Liver (tissue), 9 donors: ENCODE measurements around the gene OR6X1. TPM values are rescaled to one million over a fixed set of nuclear protein-coding genes. Genes with fewer than 3 reads are reported as not detected.

Source experiments
- DNase-seq: peaks from one replicate; pipeline ENCODE4 v3.0.0-alpha.2; 2017; ENCODE audit warnings: low spot score
- H3K27ac ChIP-seq, 2 donors: one replicate each; pipeline ENCODE4 v1.7.0; 2013; ENCODE audit warnings: inconsistent platforms in 2 of 2, low read length in 2 of 2, control low read depth in 1 of 2, low read depth in 1 of 2, mild to moderate bottlenecking in 1 of 2
- H3K27me3 ChIP-seq, 4 donors: one replicate each; pipeline versions ENCODE4 v1.6.1 to v1.7.0; 2013; ENCODE audit warnings: low read length in 3 of 4, inconsistent platforms in 1 of 4, mild to moderate bottlenecking in 1 of 4, moderate library complexity in 1 of 4; ENCODE audit not compliant: control insufficient read depth in 4 of 4, insufficient read depth in 4 of 4
- H3K36me3 ChIP-seq, 4 donors: one replicate each; pipeline versions ENCODE4 v1.6.1 to v1.7.0; 2013; ENCODE audit warnings: low read length in 3 of 4, mild to moderate bottlenecking in 3 of 4, low read depth in 1 of 4, moderate library complexity in 1 of 4; ENCODE audit not compliant: control insufficient read depth in 4 of 4, insufficient read depth in 3 of 4
- H3K4me1 ChIP-seq, 4 donors: one replicate each; pipeline versions ENCODE4 v1.6.1 to v1.7.0; 2013; ENCODE audit warnings: low read length in 3 of 4, mild to moderate bottlenecking in 3 of 4, moderate library complexity in 1 of 4; ENCODE audit not compliant: control insufficient read depth in 4 of 4, insufficient read depth in 4 of 4
- H3K4me3 ChIP-seq, 3 donors: one replicate each; pipeline versions ENCODE4 v1.6.1 to v1.7.0; 2013; ENCODE audit warnings: low read length in 3 of 3, control low read depth in 1 of 3, low read depth in 1 of 3, mild to moderate bottlenecking in 1 of 3
- H3K9ac ChIP-seq, 2 donors: one replicate each; pipeline ENCODE4 v1.7.0; 2013; ENCODE audit warnings: low read length in 2 of 2, mild to moderate bottlenecking in 2 of 2, moderate library complexity in 2 of 2, control low read depth in 1 of 2, low read depth in 1 of 2
- H3K9me3 ChIP-seq, 4 donors: one replicate each; pipeline versions ENCODE4 v1.6.1 to v1.7.0; 2013; ENCODE audit warnings: low read length in 3 of 4; ENCODE audit not compliant: control insufficient read depth in 4 of 4
- EGR1 ChIP-seq, 2 donors: IDR thresholded peaks; 2 replicates each; pipeline ENCODE4 v1.6.1; 2016 to 2018; ENCODE audit warnings: antibody characterized with exemption in 2 of 2, low read depth in 2 of 2
- FOXA1 ChIP-seq: IDR thresholded peaks from 2 replicates; pipeline ENCODE4 v1.6.1; 2016; ENCODE audit warnings: antibody characterized with exemption
- GABPA ChIP-seq, 2 donors: IDR thresholded peaks in 1 of 2; conservative IDR thresholded peaks in 1 of 2; 2 replicates each; pipeline ENCODE4 v1.6.1; 2016; ENCODE audit warnings: antibody characterized with exemption in 2 of 2, mild to moderate bottlenecking in 1 of 2, moderate library complexity in 1 of 2
- HNF4G ChIP-seq: IDR thresholded peaks from 2 replicates; pipeline ENCODE4 v1.6.1; 2016; ENCODE audit warnings: antibody characterized with exemption
- JUND ChIP-seq, 2 donors: IDR thresholded peaks; 2 replicates each; pipeline ENCODE4 v1.6.1; 2016; ENCODE audit warnings: antibody characterized with exemption in 2 of 2
- MAX ChIP-seq: IDR thresholded peaks from 2 replicates; pipeline ENCODE4 v1.6.1; 2016; ENCODE audit warnings: antibody characterized with exemption
- NR2F2 ChIP-seq: IDR thresholded peaks from 2 replicates; pipeline ENCODE4 v1.6.1; 2016; ENCODE audit warnings: antibody characterized with exemption
- RXRA ChIP-seq, 2 donors: IDR thresholded peaks; 2 replicates each; pipeline ENCODE4 v1.6.1; 2017 to 2018; ENCODE audit warnings: antibody characterized with exemption in 2 of 2, mild to moderate bottlenecking in 1 of 2
- TAF1 ChIP-seq: conservative IDR thresholded peaks from 2 replicates; pipeline ENCODE4 v1.6.1; 2016; ENCODE audit warnings: antibody characterized with exemption, mild to moderate bottlenecking
- YY1 ChIP-seq: IDR thresholded peaks from 2 replicates; pipeline ENCODE4 v1.6.1; 2016; ENCODE audit warnings: antibody characterized with exemption, mild to moderate bottlenecking
- WGBS: extraction: QIAGEN DNeasy Blood & Tissue Kit; methylation state at CpG from one replicate; pipeline ENCODE4 v1.1.7; 2013; 5-methylcytosine and 5-hydroxymethylcytosine counted together
- polyA plus RNA-seq, 2 donors: library from polyadenylated mRNA; stranded (reverse) in 1 of 2; unstranded in 1 of 2; fragments of 200-250 nt in 1 of 2; fragments of >200 nt in 1 of 2; fragmentation: Nextera tagmentation in 1 of 2; extraction: Ambion mirVana in 1 of 2; gene quantifications; one replicate each; pipeline versions ENCODE4 v1.2.1 to v1.2.3, GENCODE V29; 2013 to 2015
- total RNA-seq, 2 donors: library from RNA; depleted of rRNA; stranded (reverse); fragments of >200 nt; gene quantifications; one replicate each; pipeline ENCODE4 v1.2.3, GENCODE V29; 2014
- TF ChIP-seq, protein P1 (sequence below): IDR thresholded peaks from 2 replicates; pipeline ENCODE4 v1.6.1; 2016; ENCODE audit warnings: antibody characterized with exemption
- TF ChIP-seq, protein P2 (sequence below): IDR thresholded peaks from 2 replicates; pipeline ENCODE4 v1.6.1; 2016; ENCODE audit warnings: antibody characterized with exemption
- TF ChIP-seq, protein P3 (sequence below): IDR thresholded peaks from 2 replicates; pipeline ENCODE4 v1.6.1; 2016; ENCODE audit warnings: antibody characterized with exemption, mild to moderate bottlenecking
- donor health status: healthy.
- donor health status: healthy.
- donor health status: healthy.
- donor health status: healthy.
- donor health status: healthy.

OR6X1 gene
- total and polyA plus RNA-seq, 4 donors = not detected

DNA sequence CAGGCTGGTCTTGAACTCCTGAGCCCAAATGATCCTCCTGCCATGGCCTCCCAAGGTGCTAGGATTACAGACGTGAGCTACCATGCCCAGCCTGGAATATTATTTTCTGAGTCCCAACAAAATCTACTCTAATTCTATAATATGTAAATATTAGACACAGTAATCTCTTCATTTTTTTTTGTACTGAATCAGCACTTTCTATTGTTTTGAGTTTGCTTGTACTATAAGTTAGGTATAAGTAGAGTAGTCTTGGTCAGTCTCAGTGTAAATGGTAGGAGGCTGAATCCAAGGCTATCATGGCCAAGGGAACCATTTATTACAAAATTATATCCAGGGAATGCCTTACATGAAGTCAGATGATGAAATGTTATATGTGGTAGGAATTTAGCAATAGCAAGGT lies 19.6 kb upstream of the OR6X1 start:
- no peaks in the 10 kb centered on the region for H3K4me1 ChIP-seq
- TF ChIP-seq FOXA1 (no peak), NR2F2 (no peak), YY1 (no peak), MAX (no peak), RXRA (IDR thresholded peaks at IDR 0.05) (no peak), TAF1 (no peak), HNF4G (no peak)
- TF ChIP-seq, protein P1, sequence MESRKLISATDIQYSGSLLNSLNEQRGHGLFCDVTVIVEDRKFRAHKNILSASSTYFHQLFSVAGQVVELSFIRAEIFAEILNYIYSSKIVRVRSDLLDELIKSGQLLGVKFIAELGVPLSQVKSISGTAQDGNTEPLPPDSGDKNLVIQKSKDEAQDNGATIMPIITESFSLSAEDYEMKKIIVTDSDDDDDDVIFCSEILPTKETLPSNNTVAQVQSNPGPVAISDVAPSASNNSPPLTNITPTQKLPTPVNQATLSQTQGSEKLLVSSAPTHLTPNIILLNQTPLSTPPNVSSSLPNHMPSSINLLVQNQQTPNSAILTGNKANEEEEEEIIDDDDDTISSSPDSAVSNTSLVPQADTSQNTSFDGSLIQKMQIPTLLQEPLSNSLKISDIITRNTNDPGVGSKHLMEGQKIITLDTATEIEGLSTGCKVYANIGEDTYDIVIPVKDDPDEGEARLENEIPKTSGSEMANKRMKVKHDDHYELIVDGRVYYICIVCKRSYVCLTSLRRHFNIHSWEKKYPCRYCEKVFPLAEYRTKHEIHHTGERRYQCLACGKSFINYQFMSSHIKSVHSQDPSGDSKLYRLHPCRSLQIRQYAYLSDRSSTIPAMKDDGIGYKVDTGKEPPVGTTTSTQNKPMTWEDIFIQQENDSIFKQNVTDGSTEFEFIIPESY = no peak
- no peak overlapping the region for H3K27ac ChIP-seq
- no peak overlapping the region for H3K9ac ChIP-seq
- H3K4me3 ChIP-seq = no peak overlapping the region
- no peak for DNase-seq
- H3K36me3 ChIP-seq = no peaks in the 10 kb centered on the region
- H3K9me3 ChIP-seq = no peaks in the 10 kb centered on the region
- 88% methylated on average over 1 of the region's 1 CpG for WGBS
- peaks cover 0 to 2% (median 0%) of the 10 kb centered on the region in 4 donors for H3K27me3 ChIP-seq

- 79% methylated on average over 2 of the region's 2 CpGs for WGBS
- no peaks in the 10 kb centered on the region for H3K4me1 ChIP-seq
- no peak for DNase-seq
Observed at GRCh38 chr11:123773026-123773425, 18.7 kb upstream of the OR6X1 start.

More at GRCh38 chr11:123773026-123773425, 18.7 kb upstream of the OR6X1 start:
- H3K36me3 ChIP-seq = no peaks in the 10 kb centered on the region
- H3K9ac ChIP-seq = no peak overlapping the region
- H3K4me3 ChIP-seq = no peak overlapping the region
- TF ChIP-seq MAX (no peak), JUND (IDR thresholded peaks at IDR 0.05) (no peak), YY1 (no peak), EGR1 (IDR thresholded peaks at IDR 0.05; ENCODE audit: low read depth in 2 of 2) (no peak), RXRA (IDR thresholded peaks at IDR 0.05) (no peak), GABPA (IDR thresholded peaks at IDR 0.05 in 1 of 2, conservative IDR thresholded peaks at IDR 0.05 in 1 of 2) (no peak), NR2F2 (no peak)
- TF ChIP-seq, protein P2, sequence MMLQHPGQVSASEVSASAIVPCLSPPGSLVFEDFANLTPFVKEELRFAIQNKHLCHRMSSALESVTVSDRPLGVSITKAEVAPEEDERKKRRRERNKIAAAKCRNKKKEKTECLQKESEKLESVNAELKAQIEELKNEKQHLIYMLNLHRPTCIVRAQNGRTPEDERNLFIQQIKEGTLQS = no peak
- TF ChIP-seq, protein P3, sequence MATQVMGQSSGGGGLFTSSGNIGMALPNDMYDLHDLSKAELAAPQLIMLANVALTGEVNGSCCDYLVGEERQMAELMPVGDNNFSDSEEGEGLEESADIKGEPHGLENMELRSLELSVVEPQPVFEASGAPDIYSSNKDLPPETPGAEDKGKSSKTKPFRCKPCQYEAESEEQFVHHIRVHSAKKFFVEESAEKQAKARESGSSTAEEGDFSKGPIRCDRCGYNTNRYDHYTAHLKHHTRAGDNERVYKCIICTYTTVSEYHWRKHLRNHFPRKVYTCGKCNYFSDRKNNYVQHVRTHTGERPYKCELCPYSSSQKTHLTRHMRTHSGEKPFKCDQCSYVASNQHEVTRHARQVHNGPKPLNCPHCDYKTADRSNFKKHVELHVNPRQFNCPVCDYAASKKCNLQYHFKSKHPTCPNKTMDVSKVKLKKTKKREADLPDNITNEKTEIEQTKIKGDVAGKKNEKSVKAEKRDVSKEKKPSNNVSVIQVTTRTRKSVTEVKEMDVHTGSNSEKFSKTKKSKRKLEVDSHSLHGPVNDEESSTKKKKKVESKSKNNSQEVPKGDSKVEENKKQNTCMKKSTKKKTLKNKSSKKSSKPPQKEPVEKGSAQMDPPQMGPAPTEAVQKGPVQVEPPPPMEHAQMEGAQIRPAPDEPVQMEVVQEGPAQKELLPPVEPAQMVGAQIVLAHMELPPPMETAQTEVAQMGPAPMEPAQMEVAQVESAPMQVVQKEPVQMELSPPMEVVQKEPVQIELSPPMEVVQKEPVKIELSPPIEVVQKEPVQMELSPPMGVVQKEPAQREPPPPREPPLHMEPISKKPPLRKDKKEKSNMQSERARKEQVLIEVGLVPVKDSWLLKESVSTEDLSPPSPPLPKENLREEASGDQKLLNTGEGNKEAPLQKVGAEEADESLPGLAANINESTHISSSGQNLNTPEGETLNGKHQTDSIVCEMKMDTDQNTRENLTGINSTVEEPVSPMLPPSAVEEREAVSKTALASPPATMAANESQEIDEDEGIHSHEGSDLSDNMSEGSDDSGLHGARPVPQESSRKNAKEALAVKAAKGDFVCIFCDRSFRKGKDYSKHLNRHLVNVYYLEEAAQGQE = no peak
- peaks cover 0 to 2% (median 0%) of the 10 kb centered on the region in 4 donors for H3K27me3 ChIP-seq
- no peak overlapping the region for H3K27ac ChIP-seq
- H3K9me3 ChIP-seq = no peaks in the 10 kb centered on the region
